ENCODE data around the gene SORD. TPM values are rescaled to one million over a fixed set of nuclear protein-coding genes. Genes with fewer than 3 reads are reported as not detected.
"Not testable (repeated sequence)": the region's sequence is repeated elsewhere in the genome, so short reads cannot be mapped to it uniquely, and the experiment has no call there.

Gene SORD
- total RNA-seq, 1 experiment from 2014 or later, result 116 TPM

DNA sequence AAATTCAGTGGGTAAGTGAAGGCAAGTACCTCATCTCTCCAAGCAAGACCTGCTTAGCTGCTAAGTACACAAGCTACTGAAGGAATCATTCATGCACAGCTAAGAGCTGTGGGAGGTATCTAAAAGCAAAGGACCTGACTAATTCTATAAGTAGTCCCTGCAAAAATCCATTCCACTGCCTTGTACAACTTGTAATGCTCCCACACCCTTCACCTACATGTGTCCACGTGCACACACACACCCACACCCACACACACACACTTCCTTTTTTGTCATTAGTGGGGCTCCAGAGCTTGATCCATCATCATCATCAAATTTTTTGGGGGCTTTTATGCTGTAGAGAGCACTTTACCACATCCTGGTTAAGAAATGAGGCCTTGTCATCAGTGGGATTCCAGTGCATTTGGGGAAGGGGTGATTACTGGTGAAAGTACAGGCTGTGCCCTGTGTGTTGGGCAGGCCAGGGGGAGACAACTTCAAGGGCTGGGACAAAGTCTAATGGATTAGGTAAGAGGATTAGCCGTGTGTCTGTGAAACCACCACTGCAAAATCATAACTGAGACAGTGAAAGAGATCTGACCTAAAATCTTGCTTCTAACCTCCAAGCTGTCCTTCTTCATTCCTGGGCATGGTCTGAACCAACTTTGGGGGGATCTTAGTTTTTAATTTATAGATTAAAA is 19.1 kb upstream of the SORD start:
- H3K36me3 ChIP-seq (ENCODE audit: control insufficient read depth in 1 of 2, insufficient read depth in 2 of 2, low read length in 2 of 2); DNase-seq (ENCODE audit: low read depth, low spot score); H2AFZ ChIP-seq (ENCODE audit: low read depth, low read length, poor library complexity, severe bottlenecking); RAD21 ChIA-PET (ENCODE audit: low non-redundant PET in 1 of 2, low total read pairs in 2 of 2, uncharacterized antibody in 2 of 2, unreplicated experiment in 2 of 2); H3K4me1 ChIP-seq (ENCODE audit: control insufficient read depth in 1 of 2, insufficient read depth in 2 of 2, low read length in 2 of 2); ATAC-seq; H3K4me3 ChIP-seq (replicated peaks in 1 of 2; ENCODE audit: low read depth in 1 of 2, low read length in 2 of 2); H4K20me1 ChIP-seq (ENCODE audit: insufficient read depth); BruUV-seq (replicated peaks); H3K79me2 ChIP-seq (ENCODE audit: insufficient read depth, low read length); H3K27me3 ChIP-seq (ENCODE audit: insufficient read depth, low read length); H3K9ac ChIP-seq (ENCODE audit: low read length); CTCF ChIA-PET; POLR2A ChIA-PET; H3K27ac ChIP-seq (ENCODE audit: low read depth, low read length); H3K9me2 ChIP-seq (ENCODE audit: insufficient read depth); H3K9me3 ChIP-seq (ENCODE audit: control insufficient read depth in 1 of 2, insufficient read depth in 1 of 2, low read depth in 1 of 2, low read length in 2 of 2); H3K4me2 ChIP-seq (ENCODE audit: low read length): not testable (repeated sequence)
- intact Hi-C loops (cut with micrococcal nuclease), result loop anchor here (2.0 kb wide), 1 partner anchor 19 kb away; the partner anchor contains the start of gene SORD

DNA sequence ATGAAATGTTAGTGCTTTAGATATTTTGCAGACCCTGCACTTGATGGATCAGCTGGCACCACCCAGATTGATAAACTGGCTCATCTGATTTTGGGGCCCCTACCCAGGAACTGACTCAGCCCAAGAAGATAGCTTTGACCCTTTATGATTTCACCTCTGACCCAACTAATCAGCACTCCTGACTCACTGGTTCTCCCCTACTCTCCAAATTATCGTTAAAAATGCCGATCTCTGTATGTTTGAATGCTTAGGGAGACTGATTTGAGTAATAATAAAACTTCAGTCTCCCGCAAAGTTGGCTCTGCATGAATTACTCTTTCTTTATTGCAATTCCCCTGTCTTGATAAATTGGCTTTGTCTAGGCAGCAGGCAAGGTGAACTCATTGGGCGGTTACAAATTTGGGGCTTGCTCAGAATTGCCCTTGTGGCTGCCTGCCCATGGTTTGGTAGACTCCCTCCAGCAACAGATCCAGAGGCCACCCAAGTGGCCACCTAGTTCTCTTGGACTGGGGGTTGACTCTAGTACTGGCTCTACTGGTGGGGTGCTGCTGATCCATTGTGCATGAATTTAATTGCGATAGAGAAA is 18.3 kb upstream of the SORD start:
- H3K79me2 ChIP-seq (ENCODE audit: insufficient read depth, low read length); H3K4me2 ChIP-seq (ENCODE audit: low read length); H4K20me1 ChIP-seq (ENCODE audit: insufficient read depth); H3K27ac ChIP-seq (ENCODE audit: low read depth, low read length); H3K9ac ChIP-seq (ENCODE audit: low read length); BruUV-seq (replicated peaks); RAD21 ChIA-PET (ENCODE audit: low non-redundant PET in 1 of 2, low total read pairs in 2 of 2, uncharacterized antibody in 2 of 2, unreplicated experiment in 2 of 2); H3K27me3 ChIP-seq (ENCODE audit: insufficient read depth, low read length); POLR2A ChIA-PET; H3K36me3 ChIP-seq (ENCODE audit: control insufficient read depth in 1 of 2, insufficient read depth in 2 of 2, low read length in 2 of 2); H3K4me1 ChIP-seq (ENCODE audit: control insufficient read depth in 1 of 2, insufficient read depth in 2 of 2, low read length in 2 of 2); H3K4me3 ChIP-seq (replicated peaks in 1 of 2; ENCODE audit: low read depth in 1 of 2, low read length in 2 of 2); CTCF ChIA-PET; H2AFZ ChIP-seq (ENCODE audit: low read depth, low read length, poor library complexity, severe bottlenecking); ATAC-seq; DNase-seq (ENCODE audit: low read depth, low spot score); H3K9me3 ChIP-seq (ENCODE audit: control insufficient read depth in 1 of 2, insufficient read depth in 1 of 2, low read depth in 1 of 2, low read length in 2 of 2); H3K9me2 ChIP-seq (ENCODE audit: insufficient read depth): not testable (repeated sequence)
- intact Hi-C loops (cut with micrococcal nuclease), result loop anchor here (2.0 kb wide), 1 partner anchor 18 kb away; the partner anchor contains the start of gene SORD

DNA sequence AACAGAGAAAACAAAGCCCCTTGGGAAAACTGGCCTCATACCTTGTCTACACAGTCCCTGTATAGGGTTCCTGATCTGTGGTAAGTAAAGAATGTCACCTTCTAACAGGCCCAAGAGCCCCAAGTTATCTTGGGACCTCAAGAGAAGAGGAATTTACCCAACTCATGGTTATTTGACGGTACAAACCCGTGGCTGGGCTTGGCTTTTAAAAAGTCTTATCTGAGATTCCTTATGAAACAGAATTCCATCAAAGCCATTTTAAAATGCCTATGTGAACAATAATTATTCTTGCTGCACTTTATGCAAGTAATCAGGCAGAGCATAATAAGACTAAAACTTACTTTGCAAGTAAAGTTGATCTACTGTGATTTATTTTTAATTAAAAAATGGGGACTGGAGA is 13.9 kb upstream of the SORD start:
- Histone ChIP-seq H3K9ac (ENCODE audit: low read length) (no peak overlapping the region), H3K4me3 (replicated peaks in 1 of 2; ENCODE audit: low read depth in 1 of 2, low read length in 2 of 2) (no peak overlapping the region), H4K20me1 (ENCODE audit: insufficient read depth) (no peaks in the 10 kb centered on the region), H3K36me3 (ENCODE audit: control insufficient read depth in 1 of 2, insufficient read depth in 2 of 2, low read length in 2 of 2) (no peaks in the 10 kb centered on the region), H3K79me2 (ENCODE audit: insufficient read depth, low read length) (no peaks in the 10 kb centered on the region), H2AFZ (ENCODE audit: low read depth, low read length, poor library complexity, severe bottlenecking) (no peak overlapping the region), H3K9me2 (ENCODE audit: insufficient read depth) (no peaks in the 10 kb centered on the region), H3K9me3 (ENCODE audit: control insufficient read depth in 1 of 2, insufficient read depth in 1 of 2, low read depth in 1 of 2, low read length in 2 of 2) (no peaks in the 10 kb centered on the region), H3K27ac (ENCODE audit: low read depth, low read length) (no peak overlapping the region), H3K27me3 (ENCODE audit: insufficient read depth, low read length) (no peaks in the 10 kb centered on the region), H3K4me2 (ENCODE audit: low read length) (no peak overlapping the region), H3K4me1 (ENCODE audit: control insufficient read depth in 1 of 2, insufficient read depth in 2 of 2, low read length in 2 of 2) (no peaks in the 10 kb centered on the region)
- RAD21 ChIA-PET (ENCODE audit: low non-redundant PET in 1 of 2, low total read pairs in 2 of 2, uncharacterized antibody in 2 of 2, unreplicated experiment in 2 of 2), result no interaction called here
- CTCF ChIA-PET, result no interaction called here
- DNase-seq (ENCODE audit: low read depth, low spot score), result no peak
- ATAC-seq, result no peak
- TF ChIP-seq ZNF274 (IDR thresholded peaks at IDR 0.05; ENCODE audit: low read depth, low read length) (no peak), ELF1 (IDR thresholded peaks at IDR 0.05; ENCODE audit: borderline replicate concordance, low read depth) (no peak), ZFX (IDR thresholded peaks at IDR 0.05) (no peak), SRF (IDR thresholded peaks at IDR 0.05; ENCODE audit: low read depth) (no peak), EZH2phosphoT487 (IDR thresholded peaks at IDR 0.05; ENCODE audit: borderline replicate concordance) (no peak), SP1 (IDR thresholded peaks at IDR 0.05; ENCODE audit: low read depth) (no peak), TCF7L2 (IDR thresholded peaks at IDR 0.05; ENCODE audit: borderline replicate concordance, extremely low read depth, insufficient read depth, insufficient read length) (no peak), POLR2AphosphoS5 (IDR thresholded peaks at IDR 0.05; ENCODE audit: low read depth, low read length) (no peak), FOSL1 (IDR thresholded peaks at IDR 0.05; ENCODE audit: low read depth) (no peak)
- TF ChIP-seq, protein P1, sequence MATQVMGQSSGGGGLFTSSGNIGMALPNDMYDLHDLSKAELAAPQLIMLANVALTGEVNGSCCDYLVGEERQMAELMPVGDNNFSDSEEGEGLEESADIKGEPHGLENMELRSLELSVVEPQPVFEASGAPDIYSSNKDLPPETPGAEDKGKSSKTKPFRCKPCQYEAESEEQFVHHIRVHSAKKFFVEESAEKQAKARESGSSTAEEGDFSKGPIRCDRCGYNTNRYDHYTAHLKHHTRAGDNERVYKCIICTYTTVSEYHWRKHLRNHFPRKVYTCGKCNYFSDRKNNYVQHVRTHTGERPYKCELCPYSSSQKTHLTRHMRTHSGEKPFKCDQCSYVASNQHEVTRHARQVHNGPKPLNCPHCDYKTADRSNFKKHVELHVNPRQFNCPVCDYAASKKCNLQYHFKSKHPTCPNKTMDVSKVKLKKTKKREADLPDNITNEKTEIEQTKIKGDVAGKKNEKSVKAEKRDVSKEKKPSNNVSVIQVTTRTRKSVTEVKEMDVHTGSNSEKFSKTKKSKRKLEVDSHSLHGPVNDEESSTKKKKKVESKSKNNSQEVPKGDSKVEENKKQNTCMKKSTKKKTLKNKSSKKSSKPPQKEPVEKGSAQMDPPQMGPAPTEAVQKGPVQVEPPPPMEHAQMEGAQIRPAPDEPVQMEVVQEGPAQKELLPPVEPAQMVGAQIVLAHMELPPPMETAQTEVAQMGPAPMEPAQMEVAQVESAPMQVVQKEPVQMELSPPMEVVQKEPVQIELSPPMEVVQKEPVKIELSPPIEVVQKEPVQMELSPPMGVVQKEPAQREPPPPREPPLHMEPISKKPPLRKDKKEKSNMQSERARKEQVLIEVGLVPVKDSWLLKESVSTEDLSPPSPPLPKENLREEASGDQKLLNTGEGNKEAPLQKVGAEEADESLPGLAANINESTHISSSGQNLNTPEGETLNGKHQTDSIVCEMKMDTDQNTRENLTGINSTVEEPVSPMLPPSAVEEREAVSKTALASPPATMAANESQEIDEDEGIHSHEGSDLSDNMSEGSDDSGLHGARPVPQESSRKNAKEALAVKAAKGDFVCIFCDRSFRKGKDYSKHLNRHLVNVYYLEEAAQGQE (IDR thresholded peaks at IDR 0.05; ENCODE audit: low read depth), result no peak
- intact Hi-C loops (cut with micrococcal nuclease), result no loop called here
- BruUV-seq (replicated peaks), result no TSS peak
- POLR2A ChIA-PET, result no interaction called here

Data from HCT116 (cell line).